ENCODE results near the gene ZMYND8.
"Not testable (repeated sequence)": the region's sequence is repeated elsewhere in the genome, so short reads cannot be mapped to it uniquely, and the experiment has no call there.

ZMYND8 gene

GRCh38 chr20:47284373-47284772 lies 72.1 kb downstream of the ZMYND8 start:
- DNase-seq: no peak

GRCh38 chr20:47283411-47283810 lies 73.1 kb downstream of the ZMYND8 start:
- no peak for DNase-seq

- DNase-seq: no peak
Measured at GRCh38 chr20:47282864-47283263, 73.6 kb downstream of the ZMYND8 start.

GRCh38 chr20:47281376-47281775 lies 75.1 kb downstream of the ZMYND8 start:
- DNase-seq: no peak

GRCh38 chr20:47280668-47281067 lies 75.8 kb downstream of the ZMYND8 start:
- no peak for DNase-seq

GRCh38 chr20:47280228-47280627 lies 76.3 kb downstream of the ZMYND8 start:
- DNase-seq: no peak

- no peak for DNase-seq
Measured at GRCh38 chr20:47278907-47279348, 77.6 kb downstream of the ZMYND8 start.

GRCh38 chr20:47277535-47277872 lies 79.0 kb downstream of the ZMYND8 start:
- not testable (repeated sequence) for DNase-seq

- DNase-seq: no peak
Measured at GRCh38 chr20:47276851-47277534, 79.5 kb downstream of the ZMYND8 start.

- DNase-seq: no peak
Measured at GRCh38 chr20:47276251-47276650, 80.2 kb downstream of the ZMYND8 start.

GRCh38 chr20:47275548-47275947 lies 81.0 kb downstream of the ZMYND8 start:
- DNase-seq: no peak

- DNase-seq: no peak
Measured at GRCh38 chr20:47274401-47275108, 81.9 kb downstream of the ZMYND8 start.

- DNase-seq: no peak
Measured at GRCh38 chr20:47273591-47274235, 82.8 kb downstream of the ZMYND8 start.

GRCh38 chr20:47272893-47273590 lies 83.5 kb downstream of the ZMYND8 start:
- DNase-seq: peak; percentile 54

GRCh38 chr20:47271046-47271615 lies 85.4 kb downstream of the ZMYND8 start:
- no peak for DNase-seq

- no peak for DNase-seq
Measured at GRCh38 chr20:47269309-47270165, 87.0 kb downstream of the ZMYND8 start.

- DNase-seq: no peak
Measured at GRCh38 chr20:47267621-47268020, 88.9 kb downstream of the ZMYND8 start.

GRCh38 chr20:47266847-47267515 lies 89.5 kb downstream of the ZMYND8 start:
- no peak for DNase-seq

GRCh38 chr20:47265984-47266383 lies 90.5 kb downstream of the ZMYND8 start:
- no peak for DNase-seq

- no peak for DNase-seq
Measured at GRCh38 chr20:47265214-47265613, 91.3 kb downstream of the ZMYND8 start.

- not testable (repeated sequence) for DNase-seq
Measured at GRCh38 chr20:47264137-47264769, 92.2 kb downstream of the ZMYND8 start.

Measured in NCI-H1694 (cell line).